ENCODE results near the gene SLIT3. TPM values are rescaled to one million over a fixed set of nuclear protein-coding genes. Genes with fewer than 3 reads are reported as not detected.

SLIT3 gene
- total RNA-seq, 2 experiments from 2014 or later, result 1.8 to 2.1 TPM

DNA sequence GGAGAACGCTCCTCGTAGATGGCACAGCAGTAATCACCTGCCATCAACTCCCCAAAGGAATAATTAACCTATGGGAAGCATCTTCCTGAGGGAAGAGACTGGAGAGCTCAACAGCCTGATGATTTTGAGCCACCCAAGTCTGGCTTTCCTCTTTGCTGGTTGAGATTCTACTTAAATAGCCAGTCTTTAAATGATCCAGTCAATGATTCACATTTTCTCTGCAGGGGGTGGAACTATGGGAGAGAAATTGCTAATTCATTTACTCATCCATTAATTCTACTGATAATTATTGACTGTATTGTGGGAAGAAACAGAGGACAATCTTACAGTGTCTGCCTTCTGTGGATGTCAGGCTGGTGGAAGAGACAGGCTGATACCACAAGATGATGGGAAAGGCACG lies 366.8 kb downstream of the SLIT3 start:
- Mint-ChIP-seq H3K27ac (no peak overlapping the region), H3K4me1 (ENCODE audit: low read depth) (no peaks in the 10 kb centered on the region), H3K27me3 (peaks cover 1% of the 10 kb centered on the region), H3K36me3 (no peaks in the 10 kb centered on the region), H3K9me3 (no peaks in the 10 kb centered on the region), H3K4me3 (no peak overlapping the region)
- CTCF ChIA-PET, result interaction anchor here (0.6 kb wide), 1 partner anchor 445 kb away, joined by 3 read pairs; no protein-coding TSS in a partner anchor
- DNase-seq, result no peak
- intact Hi-C loops (cut with micrococcal nuclease), result no loop called here
- POLR2A ChIA-PET, result interaction anchor here (0.7 kb wide), 1 partner anchor 142 kb away, joined by 5 read pairs; no protein-coding TSS in a partner anchor

DNA sequence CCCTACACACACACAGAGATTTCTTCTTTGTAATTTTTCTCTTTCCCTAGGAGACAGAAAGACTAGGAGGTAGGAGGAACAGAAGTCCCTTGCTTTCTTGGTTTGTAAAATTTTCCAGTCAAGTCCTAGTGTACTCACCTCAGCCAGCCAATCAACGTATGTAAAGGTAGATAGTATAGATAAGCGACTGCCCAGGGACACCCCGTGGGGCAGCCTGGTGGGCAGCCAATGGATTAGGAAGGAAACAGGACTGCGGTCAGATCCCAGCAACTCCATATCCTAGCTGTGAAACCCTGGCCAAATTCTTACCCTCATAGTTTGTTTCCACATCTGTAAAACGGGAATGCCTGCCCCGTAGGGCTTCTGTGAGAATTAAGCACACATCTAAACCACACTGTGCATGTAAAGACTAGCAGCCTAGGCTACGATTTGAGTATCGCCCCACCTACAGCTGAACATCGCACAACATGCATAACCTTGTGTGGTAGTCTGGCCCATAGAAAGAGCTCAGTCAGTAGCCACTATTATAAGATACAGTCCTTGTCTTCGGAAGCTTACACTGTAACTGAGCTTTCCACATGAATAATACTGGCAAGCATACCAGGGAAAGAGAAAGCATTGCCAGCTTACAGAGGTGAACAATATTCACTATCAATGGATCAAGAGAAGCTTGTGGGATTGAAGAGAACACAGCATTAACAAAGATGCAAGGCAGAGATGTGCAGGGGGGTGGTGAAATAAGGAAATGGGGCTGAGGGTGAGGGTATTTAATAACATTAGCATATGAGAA lies 368.3 kb downstream of the SLIT3 start:
- no peak overlapping the region for H3K4me3 Mint-ChIP-seq

DNA sequence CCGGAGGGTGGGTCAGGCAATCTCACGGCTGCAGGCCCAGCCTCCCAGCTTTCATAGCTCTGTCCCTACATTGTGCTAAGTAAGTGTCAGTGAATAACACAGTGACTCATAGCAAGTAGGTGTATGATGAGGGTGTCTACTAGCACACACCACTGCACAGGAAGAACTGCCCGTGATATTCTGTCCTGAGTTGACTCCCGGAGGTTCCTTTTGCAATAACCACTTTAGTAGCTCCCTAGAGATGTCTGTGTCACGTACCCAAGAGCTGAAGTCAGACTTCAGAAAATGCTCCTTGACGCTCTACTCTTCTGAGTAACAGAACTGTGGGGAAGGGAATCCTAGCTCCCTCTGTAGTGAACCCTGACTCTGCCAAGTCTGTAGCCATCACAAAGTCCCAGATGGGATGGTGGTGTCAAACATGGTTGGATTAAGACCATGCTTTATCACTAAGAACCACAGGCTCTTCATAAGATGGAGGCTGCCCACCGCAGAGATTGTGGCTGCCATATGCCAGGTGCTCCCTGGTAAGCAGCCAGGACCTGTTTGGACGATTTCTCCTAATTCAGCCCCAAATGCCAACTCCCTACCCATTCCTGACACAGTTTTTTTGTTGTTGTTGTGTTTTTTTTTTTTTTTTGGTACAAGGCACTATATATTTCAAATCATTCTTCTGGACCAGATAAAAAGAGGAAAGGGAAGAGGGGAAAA lies 369.1 kb downstream of the SLIT3 start:
- intact Hi-C loops (cut with micrococcal nuclease), result no loop called here
- H3K9me3 Mint-ChIP-seq, result no peaks in the 10 kb centered on the region
- H3K36me3 Mint-ChIP-seq, result no peaks in the 10 kb centered on the region
- H3K4me3 Mint-ChIP-seq, result no peak overlapping the region
- no peak for DNase-seq
- ChIA-PET CTCF (no interaction called here), POLR2A (no interaction called here)
- no peak overlapping the region for H3K27ac Mint-ChIP-seq
- peaks cover 3% of the 10 kb centered on the region for H3K27me3 Mint-ChIP-seq
- H3K4me1 Mint-ChIP-seq (ENCODE audit: low read depth), result no peaks in the 10 kb centered on the region

More for the DNA sequence above, 368.3 kb downstream of the SLIT3 start:
- H3K4me1 Mint-ChIP-seq (ENCODE audit: low read depth), result no peaks in the 10 kb centered on the region
- peaks cover 3% of the 10 kb centered on the region for H3K27me3 Mint-ChIP-seq
- POLR2A ChIA-PET, result no interaction called here
- no peak for DNase-seq
- intact Hi-C loops (cut with micrococcal nuclease), result no loop called here
- no peak overlapping the region for H3K27ac Mint-ChIP-seq
- no peaks in the 10 kb centered on the region for H3K36me3 Mint-ChIP-seq
- CTCF ChIA-PET, result interaction anchor here (1.1 kb wide), 1 partner anchor 14 kb away, joined by 4 read pairs; no protein-coding TSS in a partner anchor
- no peaks in the 10 kb centered on the region for H3K9me3 Mint-ChIP-seq

DNA sequence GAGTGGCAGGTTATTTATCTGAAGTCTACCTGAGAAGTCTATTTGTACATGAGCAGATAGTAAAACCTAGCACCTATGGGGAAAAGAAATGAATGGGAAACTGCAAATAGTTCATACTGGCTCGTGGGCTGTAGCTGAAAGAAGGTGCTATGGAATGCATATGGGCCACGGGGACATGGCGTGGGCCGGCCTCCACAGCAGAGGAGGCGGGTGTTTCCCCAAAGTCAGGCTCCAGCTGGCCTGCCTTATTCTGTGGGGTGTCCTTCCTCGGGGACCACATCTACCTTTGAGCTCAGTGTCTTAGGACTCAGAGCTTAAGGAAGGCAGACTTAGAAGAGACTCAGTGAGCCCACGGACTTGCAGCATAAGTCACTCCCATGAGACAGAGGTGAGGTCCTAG lies 371.3 kb downstream of the SLIT3 start:
- Mint-ChIP-seq H3K9me3 (no peaks in the 10 kb centered on the region), H3K27me3 (peaks cover 5% of the 10 kb centered on the region), H3K4me1 (ENCODE audit: low read depth) (no peaks in the 10 kb centered on the region), H3K27ac (no peak overlapping the region), H3K4me3 (no peak overlapping the region), H3K36me3 (no peaks in the 10 kb centered on the region)
- ChIA-PET CTCF (no interaction called here), POLR2A (no interaction called here)
- no peak for DNase-seq
- intact Hi-C loops (cut with micrococcal nuclease), result no loop called here

DNA sequence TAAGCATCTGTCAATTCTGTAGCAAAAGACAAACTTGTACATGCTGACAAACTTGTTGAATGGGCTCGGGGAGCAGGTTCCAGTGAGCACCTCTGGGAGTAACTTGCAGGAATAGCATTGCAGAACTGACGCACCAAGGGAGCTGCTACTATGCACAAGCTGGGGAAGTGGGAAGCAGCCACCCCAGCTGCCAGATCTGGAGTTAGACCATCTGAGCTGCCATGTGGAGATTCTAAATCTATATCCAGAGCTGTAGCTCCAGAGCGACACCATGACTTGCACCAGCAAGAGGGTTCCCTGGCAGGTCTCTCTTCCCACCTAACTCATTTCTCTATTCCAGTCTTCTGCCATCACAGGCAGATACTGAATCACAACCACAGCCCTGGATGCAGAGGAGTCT lies 375.8 kb downstream of the SLIT3 start:
- no peak for DNase-seq
- H3K4me1 Mint-ChIP-seq (ENCODE audit: low read depth), result no peaks in the 10 kb centered on the region
- H3K4me3 Mint-ChIP-seq, result no peak overlapping the region
- H3K9me3 Mint-ChIP-seq, result no peaks in the 10 kb centered on the region
- H3K36me3 Mint-ChIP-seq, result no peaks in the 10 kb centered on the region
- H3K27me3 Mint-ChIP-seq, result peaks cover 27% of the 10 kb centered on the region
- no peak overlapping the region for H3K27ac Mint-ChIP-seq
- intact Hi-C loops (cut with micrococcal nuclease), result no loop called here
- CTCF ChIA-PET, result no interaction called here
- POLR2A ChIA-PET, result no interaction called here

DNA sequence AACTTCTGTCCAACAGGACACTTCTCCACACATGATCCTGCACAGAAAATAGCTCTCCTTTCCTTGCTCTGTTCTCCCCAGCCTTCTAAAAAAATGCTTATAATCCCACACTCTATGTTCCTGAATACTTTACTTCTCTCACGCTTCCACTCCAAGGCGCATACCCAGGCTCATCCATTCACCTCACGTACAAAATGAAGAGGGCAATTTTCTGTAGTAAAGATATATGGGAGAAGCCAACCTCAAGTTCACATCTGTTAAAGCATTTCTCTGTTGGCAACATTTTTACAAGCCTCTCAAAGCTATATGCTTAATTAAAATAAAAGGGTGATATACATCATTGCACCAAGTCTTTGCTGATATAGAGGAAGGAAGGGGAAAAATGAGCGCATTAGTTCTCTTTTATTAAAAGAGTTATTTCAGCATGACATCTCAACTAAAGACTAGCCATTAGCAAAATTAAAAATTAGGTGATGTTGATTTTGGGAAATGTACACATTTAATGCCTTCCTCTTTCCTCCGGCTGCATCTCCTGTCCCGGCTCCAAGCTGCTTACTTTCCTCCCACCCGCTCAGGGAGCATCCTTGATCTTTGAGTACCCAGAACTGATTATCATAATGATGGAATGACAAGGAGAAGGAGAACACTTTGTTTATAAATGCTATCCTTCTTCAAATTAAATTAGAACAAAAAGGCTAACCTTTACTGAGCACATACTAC lies 379.6 kb downstream of the SLIT3 start:
- DNase-seq, result no peak
- peaks cover 32% of the 10 kb centered on the region for H3K27me3 Mint-ChIP-seq
- intact Hi-C loops (cut with micrococcal nuclease), result no loop called here
- no peaks in the 10 kb centered on the region for H3K4me1 Mint-ChIP-seq (ENCODE audit: low read depth)
- H3K36me3 Mint-ChIP-seq, result no peaks in the 10 kb centered on the region
- H3K9me3 Mint-ChIP-seq, result no peaks in the 10 kb centered on the region
- H3K4me3 Mint-ChIP-seq, result no peak overlapping the region
- H3K27ac Mint-ChIP-seq, result no peak overlapping the region
- POLR2A ChIA-PET, result no interaction called here
- CTCF ChIA-PET, result no interaction called here

DNA sequence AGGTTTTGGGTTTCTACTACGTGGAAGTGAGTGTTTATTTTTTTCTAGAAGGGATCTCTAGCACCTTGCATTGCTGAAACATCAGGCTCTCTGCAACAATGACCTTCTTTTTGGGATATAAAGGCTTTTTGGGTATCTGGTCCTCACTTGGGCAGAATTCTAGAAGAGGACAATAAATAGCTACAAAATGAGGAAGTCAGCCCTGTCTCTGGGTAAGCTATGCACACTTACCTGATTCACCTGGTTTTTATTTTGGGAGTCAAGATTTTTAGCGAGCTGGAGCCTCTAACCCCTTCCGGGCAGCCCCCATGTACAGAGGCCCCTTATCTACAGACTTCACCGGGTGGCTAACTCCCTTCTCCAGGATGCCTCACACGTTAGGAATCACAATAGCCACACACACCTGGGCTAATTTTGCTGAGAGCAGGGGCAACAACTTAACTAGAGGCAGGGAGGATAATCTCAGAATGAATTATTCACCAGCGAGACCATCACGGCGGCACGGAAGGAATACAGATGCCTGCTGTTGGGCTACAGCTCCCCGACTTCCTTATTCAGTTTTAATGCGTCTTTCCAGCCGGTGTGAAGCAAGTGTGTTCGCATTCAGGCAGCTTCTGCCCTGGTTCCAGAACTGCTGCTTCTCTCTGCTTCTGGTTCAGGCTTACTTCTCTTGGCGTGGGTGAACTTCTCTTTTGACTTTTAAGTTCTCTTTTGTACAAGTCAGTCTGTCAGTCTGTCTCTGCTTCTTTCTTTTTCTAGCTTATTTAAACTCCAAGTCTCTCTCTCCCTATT lies 380.7 kb downstream of the SLIT3 start:
- no peak overlapping the region for H3K4me3 Mint-ChIP-seq
- peaks cover 31% of the 10 kb centered on the region for H3K27me3 Mint-ChIP-seq
- DNase-seq, result no peak
- no peaks in the 10 kb centered on the region for H3K36me3 Mint-ChIP-seq
- no peak overlapping the region for H3K27ac Mint-ChIP-seq
- ChIA-PET CTCF (no interaction called here), POLR2A (no interaction called here)
- no peaks in the 10 kb centered on the region for H3K9me3 Mint-ChIP-seq
- H3K4me1 Mint-ChIP-seq (ENCODE audit: low read depth), result no peaks in the 10 kb centered on the region
- intact Hi-C loops (cut with micrococcal nuclease), result no loop called here

DNA sequence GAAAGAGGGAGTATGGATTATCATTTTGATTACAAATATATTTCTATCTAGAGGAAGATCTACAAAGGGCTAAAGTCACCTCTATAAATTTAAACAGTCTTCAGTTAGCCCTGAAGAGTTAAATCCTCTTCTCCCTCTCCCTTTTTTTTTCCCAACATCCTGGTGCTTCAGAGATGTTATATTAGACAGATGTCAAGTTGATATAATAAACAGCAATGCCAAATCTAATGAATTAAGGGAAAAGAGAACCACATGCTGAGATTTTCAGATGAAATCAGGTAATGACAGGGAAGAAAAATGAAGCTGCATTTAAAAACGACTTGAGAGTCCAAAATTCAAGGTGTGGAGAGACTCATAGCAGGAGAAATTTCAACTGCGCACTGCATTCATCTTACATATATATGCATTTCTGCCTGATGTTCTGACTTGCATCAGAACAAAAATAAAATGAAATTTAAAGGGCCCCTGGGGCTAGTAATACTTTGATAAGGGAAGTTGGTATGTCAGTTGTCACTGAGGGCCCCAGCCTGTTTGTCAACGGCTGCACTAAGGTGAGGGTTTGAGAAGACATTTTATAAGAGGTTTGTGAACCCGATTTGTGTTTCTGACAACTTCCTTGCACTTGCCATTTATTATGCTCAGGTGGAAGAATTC lies 382.9 kb downstream of the SLIT3 start:
- no peaks in the 10 kb centered on the region for H3K36me3 Mint-ChIP-seq
- no peak overlapping the region for H3K27ac Mint-ChIP-seq
- no peaks in the 10 kb centered on the region for H3K9me3 Mint-ChIP-seq
- H3K4me1 Mint-ChIP-seq (ENCODE audit: low read depth), result no peaks in the 10 kb centered on the region
- ChIA-PET POLR2A (no interaction called here), CTCF (interaction anchor here (0.8 kb wide), 1 partner anchor 25 kb away, joined by 3 read pairs; no protein-coding TSS in a partner anchor)
- no peak for DNase-seq
- no peak overlapping the region for H3K4me3 Mint-ChIP-seq
- H3K27me3 Mint-ChIP-seq, result peaks cover 32% of the 10 kb centered on the region
- intact Hi-C loops (cut with micrococcal nuclease), result no loop called here

DNA sequence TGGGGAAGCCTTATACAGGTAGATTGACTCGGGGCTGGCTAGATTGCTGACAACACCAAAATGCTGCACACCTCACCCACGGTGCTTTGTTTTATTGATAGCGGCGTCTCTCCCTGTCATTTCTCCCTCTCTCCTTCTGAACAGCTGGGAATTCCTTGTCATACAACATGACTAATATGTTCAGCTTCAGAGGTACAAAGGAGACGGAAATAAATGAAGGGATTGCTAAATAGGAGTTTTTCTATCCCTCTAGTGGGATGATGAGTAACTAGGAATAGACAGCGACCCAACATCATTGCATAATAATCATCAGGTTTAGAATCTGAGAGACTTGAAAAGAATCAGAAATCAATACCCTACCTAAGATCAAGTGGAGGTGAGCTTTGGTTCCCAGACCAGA lies 384.1 kb downstream of the SLIT3 start:
- Mint-ChIP-seq H3K36me3 (no peaks in the 10 kb centered on the region), H3K9me3 (no peaks in the 10 kb centered on the region), H3K4me1 (ENCODE audit: low read depth) (no peaks in the 10 kb centered on the region), H3K27ac (no peak overlapping the region), H3K4me3 (no peak overlapping the region), H3K27me3 (peaks cover 31% of the 10 kb centered on the region)
- intact Hi-C loops (cut with micrococcal nuclease), result no loop called here
- ChIA-PET CTCF (no interaction called here), POLR2A (no interaction called here)
- no peak for DNase-seq

DNA sequence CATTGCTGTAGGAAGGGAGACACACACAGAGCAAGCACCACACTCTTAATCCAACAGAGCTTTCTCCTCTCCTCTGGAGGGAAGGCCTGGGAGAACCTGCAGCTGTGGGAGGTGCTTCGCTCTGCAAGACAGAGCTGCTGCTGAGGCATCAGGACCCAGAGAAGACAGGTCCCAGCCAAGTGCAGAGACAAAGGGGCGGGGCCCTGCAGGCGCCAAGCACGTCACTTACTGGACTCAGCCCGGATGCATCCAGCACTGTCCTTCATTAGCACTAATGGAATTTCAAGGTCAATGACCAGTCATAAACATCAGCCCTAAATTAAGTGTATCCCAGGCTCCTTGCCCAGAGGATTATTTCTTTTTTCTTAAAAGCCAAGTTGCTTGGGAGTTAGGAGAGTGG lies 384.7 kb downstream of the SLIT3 start:
- no peak for DNase-seq
- ChIA-PET POLR2A (no interaction called here), CTCF (no interaction called here)
- H3K9me3 Mint-ChIP-seq, result no peaks in the 10 kb centered on the region
- no peak overlapping the region for H3K4me3 Mint-ChIP-seq
- no peak overlapping the region for H3K27ac Mint-ChIP-seq
- peaks cover 28% of the 10 kb centered on the region for H3K27me3 Mint-ChIP-seq
- no peaks in the 10 kb centered on the region for H3K36me3 Mint-ChIP-seq
- intact Hi-C loops (cut with micrococcal nuclease), result no loop called here
- H3K4me1 Mint-ChIP-seq (ENCODE audit: low read depth), result no peaks in the 10 kb centered on the region

DNA sequence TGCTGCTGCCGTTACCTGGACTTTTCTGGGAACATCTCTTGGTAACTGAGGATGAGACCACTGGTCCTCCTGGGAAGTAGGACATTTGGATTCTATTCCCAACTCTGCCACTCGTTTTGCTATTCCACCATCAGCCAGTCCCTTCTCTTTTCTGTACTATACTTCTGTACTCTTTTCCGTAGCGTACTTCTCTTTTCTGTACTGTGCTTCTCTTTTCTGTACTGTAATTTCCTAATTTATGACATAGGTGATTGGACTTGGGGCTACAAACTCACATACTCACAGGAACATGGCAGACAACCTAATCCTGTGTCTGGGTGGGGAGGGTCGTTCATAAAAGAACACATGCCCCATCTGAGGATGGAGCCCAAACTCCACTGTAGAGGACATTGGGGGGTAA lies 386.4 kb downstream of the SLIT3 start:
- Mint-ChIP-seq H3K9me3 (no peaks in the 10 kb centered on the region), H3K27me3 (peaks cover 13% of the 10 kb centered on the region), H3K36me3 (no peaks in the 10 kb centered on the region), H3K4me1 (ENCODE audit: low read depth) (no peaks in the 10 kb centered on the region), H3K27ac (no peak overlapping the region), H3K4me3 (no peak overlapping the region)
- POLR2A ChIA-PET, result no interaction called here
- intact Hi-C loops (cut with micrococcal nuclease), result no loop called here
- CTCF ChIA-PET, result no interaction called here
- DNase-seq, result no peak

DNA sequence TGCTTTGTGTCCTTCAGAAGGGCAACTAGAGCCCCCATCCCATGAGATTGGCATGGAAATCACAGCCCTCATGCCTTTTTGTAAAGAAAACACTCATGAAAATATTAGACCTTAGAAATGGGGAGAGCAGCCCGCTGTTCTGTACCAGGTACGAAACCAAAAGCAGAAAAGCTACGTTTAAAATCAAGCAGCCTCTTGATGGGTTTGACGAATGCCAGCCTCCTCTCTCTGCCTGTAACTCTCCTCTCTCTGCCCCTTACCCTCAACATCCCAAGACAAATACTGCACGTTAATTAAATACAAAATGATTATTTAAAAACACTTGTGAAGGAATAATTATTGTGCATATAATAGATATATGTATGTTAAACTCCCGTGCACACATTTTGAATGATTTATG lies 390.1 kb downstream of the SLIT3 start:
- Mint-ChIP-seq H3K36me3 (no peaks in the 10 kb centered on the region), H3K27me3 (peaks cover 12% of the 10 kb centered on the region), H3K27ac (no peak overlapping the region), H3K9me3 (no peaks in the 10 kb centered on the region), H3K4me3 (no peak overlapping the region), H3K4me1 (ENCODE audit: low read depth) (no peaks in the 10 kb centered on the region)
- intact Hi-C loops (cut with micrococcal nuclease), result no loop called here
- POLR2A ChIA-PET, result no interaction called here
- no peak for DNase-seq
- CTCF ChIA-PET, result no interaction called here

Data from activated CD4-positive, alpha-beta memory T cell treated with anti-CD3 and anti-CD28 coated beads for 36 hours (primary cell).